B cell (primary cell): ENCODE results near the gene HSH2D. TPM values are rescaled to one million over a fixed set of nuclear protein-coding genes. Genes with fewer than 3 reads are reported as not detected.

Source experiments
- ATAC-seq: fragments of 200-7000 bp; cut with Tn5 transposase; one replicate; pipeline ENCODE4 v1.10.0; 2021; ENCODE audit warnings: low read depth, mild to moderate bottlenecking, moderate number of reproducible peaks, moderate library complexity
- CTCF ChIA-PET: fragments of 350-600 bp; sonication (Branson Sonifier 250); formaldehyde crosslinking; loops from one replicate; lab custom pipeline; 2021; ENCODE audit warnings: antibody characterized with exemption, inconsistent platforms; lab: Charles Lee
- POLR2A ChIA-PET: fragments of 350-600 bp; sonication (Branson Sonifier 250); formaldehyde crosslinking; loops from one replicate; lab custom pipeline; 2021; ENCODE audit warnings: antibody characterized with exemption; lab: Charles Lee
- DNase-seq: peaks from one replicate; pipeline ENCODE4 v3.0.0; 2013
- H2AFZ ChIP-seq: 2 replicates; pipeline ENCODE4 v1.6.1; 2012; ENCODE audit warnings: mild to moderate bottlenecking, low read depth, low read length; ENCODE audit not compliant: insufficient read depth, poor library complexity, severe bottlenecking
- H3K27ac ChIP-seq, 2 donors: 1 replicate in 1 of 2; 2 replicates in 1 of 2; pipeline ENCODE4 v1.5.1; 2012 to 2013; ENCODE audit warnings: low read length in 2 of 2, mild to moderate bottlenecking in 2 of 2, moderate library complexity in 1 of 2
- H3K27me3 ChIP-seq, 4 experiments: fragments of 200-600 bp in 1 of 4; sonication (generic) in 1 of 4; replicated peaks in 1 of 4; 1 replicate in 2 of 4; 2 replicates in 2 of 4; pipeline versions ENCODE4 v1.6.1 to v1.7.0; 2013 to 2016; ENCODE audit warnings: low read length in 3 of 4, mild to moderate bottlenecking in 2 of 4, mixed read lengths in 1 of 4, moderate library complexity in 1 of 4; ENCODE audit not compliant: insufficient read depth in 4 of 4, control insufficient read depth in 3 of 4; ENCODE audit errors: control extremely low read depth in 1 of 4
- H3K36me3 ChIP-seq, 2 experiments: replicated peaks in 1 of 2; 1 replicate in 1 of 2; 2 replicates in 1 of 2; pipeline versions ENCODE4 v1.6.1 to v1.7.1; 2013; ENCODE audit warnings: low read length in 1 of 2; ENCODE audit not compliant: insufficient read depth in 2 of 2, control insufficient read depth in 1 of 2; ENCODE audit errors: control extremely low read depth in 1 of 2, extremely low read depth in 1 of 2
- H3K4me1 ChIP-seq, 2 donors: fragments of 200-600 bp in 1 of 2; sonication (generic) in 1 of 2; 1 replicate in 1 of 2; 2 replicates in 1 of 2; pipeline versions ENCODE4 v1.5.1 to v1.6.1; 2013 to 2017; ENCODE audit warnings: low read length in 2 of 2; ENCODE audit not compliant: control insufficient read depth in 2 of 2, insufficient read depth in 2 of 2
- H3K4me2 ChIP-seq: replicated peaks from 2 replicates; pipeline ENCODE3; 2012; ENCODE audit warnings: mild to moderate bottlenecking, low read depth, low read length; ENCODE audit not compliant: poor library complexity, severe bottlenecking
- H3K4me3 ChIP-seq, 5 experiments: fragments of 200-600 bp in 1 of 5; sonication (generic) in 1 of 5; 1 replicate in 3 of 5; 2 replicates in 2 of 5; pipeline versions ENCODE4 v1.5.1 to v1.7.0; 2011 to 2016; ENCODE audit warnings: low read length in 4 of 5, mild to moderate bottlenecking in 4 of 5, low read depth in 2 of 5, control low read depth in 1 of 5, moderate library complexity in 1 of 5; ENCODE audit not compliant: insufficient read depth in 1 of 5; ENCODE audit errors: control extremely low read depth in 1 of 5, extremely low read depth in 1 of 5
- H3K79me2 ChIP-seq: fragments of 200-600 bp; sonication (generic); one replicate; pipeline ENCODE4 v1.6.0; 2016; ENCODE audit warnings: low read length; ENCODE audit not compliant: control insufficient read depth, insufficient read depth
- H3K9ac ChIP-seq: fragments of 200-600 bp; sonication (generic); 2 replicates; pipeline ENCODE4 v1.6.1; 2017; ENCODE audit warnings: mild to moderate bottlenecking, low read length, moderate library complexity
- H3K9me3 ChIP-seq, 3 donors: one replicate each; pipeline versions ENCODE4 v1.6.1 to v1.7.1; 2013; ENCODE audit warnings: low read length in 2 of 3; ENCODE audit not compliant: control insufficient read depth in 2 of 3, insufficient read depth in 1 of 3; ENCODE audit errors: control extremely low read depth in 1 of 3
- H4K20me1 ChIP-seq: 2 replicates; pipeline ENCODE4 v1.6.0; 2012; ENCODE audit warnings: mild to moderate bottlenecking, low read length; ENCODE audit not compliant: insufficient read depth, control insufficient read depth, poor library complexity, severe bottlenecking
- H3K27ac Mint-ChIP-seq: one replicate; pipeline ENCODE4 v1.8.0; 2021; ENCODE audit warnings: mixed read lengths
- H3K27me3 Mint-ChIP-seq: one replicate; pipeline ENCODE4 v1.8.0; 2021; ENCODE audit warnings: mixed read lengths
- H3K4me1 Mint-ChIP-seq: one replicate; pipeline ENCODE4 v1.8.0; 2021; ENCODE audit warnings: mixed read lengths
- H3K4me3 Mint-ChIP-seq: one replicate; pipeline ENCODE4 v1.8.0; 2021; ENCODE audit warnings: mixed read lengths
- H3K9me3 Mint-ChIP-seq: one replicate; pipeline ENCODE4 v1.8.0; 2022; ENCODE audit warnings: mixed read lengths; ENCODE audit not compliant: insufficient read depth
- EZH2 ChIP-seq: IDR thresholded peaks from 2 replicates; pipeline ENCODE4 v1.6.1; 2012; ENCODE audit warnings: borderline replicate concordance, low read depth, mild to moderate bottlenecking, moderate library complexity, low read length; ENCODE audit not compliant: insufficient read depth, poor library complexity, severe bottlenecking
- WGBS: methylation state at CpG from one replicate; pipeline ENCODE4 v1.1.5; 2013; ENCODE audit warnings: missing lambda C conversion rate; ENCODE audit not compliant: insufficient coverage; 5-methylcytosine and 5-hydroxymethylcytosine counted together
- intact Hi-C: fragments of 100-400 bp; cut with micrococcal nuclease; formaldehyde crosslinking; loops from one replicate; pipeline ENCODE4 v1.10.0; 2022
- polyA plus RNA-seq: library from polyadenylated mRNA; depleted of rRNA; stranded (reverse); fragments of >200 nt; gene quantifications from 2 replicates; pipeline ENCODE4 v1.2.3, GENCODE V29; 2012
- total RNA-seq, 2 donors: library from RNA; stranded (reverse); fragments of 120-200 nt in 1 of 2; gene quantifications; 1 replicate in 1 of 2; 2 replicates in 1 of 2; pipeline versions ENCODE4 v1.2.3 to v1.2.4, GENCODE V29; 2013 to 2022
- TF ChIP-seq, protein P1 (sequence below): fragments of 200-600 bp; IDR thresholded peaks from one replicate; pipeline ENCODE4 v1.8.0; 2022; ENCODE audit warnings: antibody characterized with exemption, mild to moderate bottlenecking

The HSH2D gene
- total and polyA plus RNA-seq, 2 donors (not counting 1 experiment from before 2014, with no cell fraction given) = 259 to 299 TPM

DNA sequence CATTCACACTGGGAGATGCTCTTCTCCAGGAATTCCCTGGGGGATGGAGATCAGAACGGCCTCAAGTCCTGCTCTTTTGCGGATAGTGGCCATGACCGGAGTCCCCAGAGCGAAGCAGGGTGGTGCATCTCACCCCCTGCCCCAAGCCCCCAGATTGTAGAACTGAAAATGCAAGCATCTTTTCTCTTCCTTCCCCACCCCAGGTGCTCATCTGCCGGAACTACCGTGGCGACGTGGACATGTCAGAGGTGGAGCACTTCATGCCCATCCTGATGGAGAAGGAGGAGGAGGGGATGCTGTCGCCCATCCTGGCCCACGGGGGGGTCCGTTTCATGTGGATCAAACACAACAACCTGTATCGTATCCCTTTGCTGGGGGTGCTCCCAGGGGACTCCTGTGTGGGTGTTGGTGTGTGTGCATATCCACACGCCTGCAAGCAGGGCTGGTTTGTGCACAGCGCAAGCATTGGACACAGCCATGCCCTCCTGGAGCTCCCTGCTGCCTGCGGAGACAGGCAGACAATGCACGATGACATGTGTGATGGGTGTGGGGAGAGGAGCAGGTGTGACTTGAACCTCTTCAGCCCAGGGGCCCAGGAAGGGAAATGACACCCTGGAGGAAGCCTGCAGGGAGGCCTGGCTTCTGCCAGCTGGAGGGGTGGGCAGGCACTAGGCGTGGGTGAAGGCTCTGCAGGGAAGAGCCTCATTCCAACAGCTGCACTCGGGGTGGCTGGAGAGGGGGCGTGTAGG is 59.9 kb downstream of the HSH2D start:
- ChIA-PET CTCF (no interaction called here), POLR2A (no interaction called here)
- Histone ChIP-seq H3K4me2 (peak overlapping the region; percentile 0), H3K9ac (no peak overlapping the region), H3K4me3 (no peak overlapping the region), H3K4me1 (peaks cover 8 to 28% of the 10 kb centered on the region in 2 donors), H3K27ac (no peak overlapping the region), H2AFZ (no peak overlapping the region), H3K36me3 (peaks cover 0 to 63% of the 10 kb centered on the region in 2 experiments), H3K79me2 (peaks cover 70% of the 10 kb centered on the region), H3K27me3 (no peaks in the 10 kb centered on the region), H3K9me3 (no peaks in the 10 kb centered on the region), H4K20me1 (peaks cover 53% of the 10 kb centered on the region)
- no peaks in the 10 kb centered on the region for H3K9me3 Mint-ChIP-seq
- 83% methylated on average over 11 of the region's 19 CpGs for WGBS
- H3K4me3 Mint-ChIP-seq = no peak overlapping the region
- DNase-seq = no peak
- intact Hi-C loops = no loop called here
- TF ChIP-seq EZH2 = no peak
- TF ChIP-seq, protein P1, sequence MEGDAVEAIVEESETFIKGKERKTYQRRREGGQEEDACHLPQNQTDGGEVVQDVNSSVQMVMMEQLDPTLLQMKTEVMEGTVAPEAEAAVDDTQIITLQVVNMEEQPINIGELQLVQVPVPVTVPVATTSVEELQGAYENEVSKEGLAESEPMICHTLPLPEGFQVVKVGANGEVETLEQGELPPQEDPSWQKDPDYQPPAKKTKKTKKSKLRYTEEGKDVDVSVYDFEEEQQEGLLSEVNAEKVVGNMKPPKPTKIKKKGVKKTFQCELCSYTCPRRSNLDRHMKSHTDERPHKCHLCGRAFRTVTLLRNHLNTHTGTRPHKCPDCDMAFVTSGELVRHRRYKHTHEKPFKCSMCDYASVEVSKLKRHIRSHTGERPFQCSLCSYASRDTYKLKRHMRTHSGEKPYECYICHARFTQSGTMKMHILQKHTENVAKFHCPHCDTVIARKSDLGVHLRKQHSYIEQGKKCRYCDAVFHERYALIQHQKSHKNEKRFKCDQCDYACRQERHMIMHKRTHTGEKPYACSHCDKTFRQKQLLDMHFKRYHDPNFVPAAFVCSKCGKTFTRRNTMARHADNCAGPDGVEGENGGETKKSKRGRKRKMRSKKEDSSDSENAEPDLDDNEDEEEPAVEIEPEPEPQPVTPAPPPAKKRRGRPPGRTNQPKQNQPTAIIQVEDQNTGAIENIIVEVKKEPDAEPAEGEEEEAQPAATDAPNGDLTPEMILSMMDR = no peak
- H3K27me3 Mint-ChIP-seq = no peaks in the 10 kb centered on the region
- H3K4me1 Mint-ChIP-seq = peaks cover 35% of the 10 kb centered on the region
- ATAC-seq = no peak
- H3K27ac Mint-ChIP-seq = peak overlapping the region; percentile 59

- ATAC-seq (no peak), DNase-seq (no peak)
- H3K4me3 Mint-ChIP-seq = no peak overlapping the region
- H3K27ac Mint-ChIP-seq = no peak overlapping the region
- no peak overlapping the region for H2AFZ ChIP-seq
- TF ChIP-seq EZH2 = no peak
- TF ChIP-seq, protein P1 = no peak
- ChIA-PET POLR2A (no interaction called here), CTCF (no interaction called here)
- H3K4me3 ChIP-seq = no peak overlapping the region
- H4K20me1 ChIP-seq = peaks cover 51% of the 10 kb centered on the region
- H3K79me2 ChIP-seq = peaks cover 67% of the 10 kb centered on the region
- peaks cover 30% of the 10 kb centered on the region for H3K4me1 Mint-ChIP-seq
- H3K36me3 ChIP-seq = peaks cover 0 to 68% of the 10 kb centered on the region in 2 experiments
- no peaks in the 10 kb centered on the region for H3K9me3 ChIP-seq
- H3K27me3 ChIP-seq = no peaks in the 10 kb centered on the region
- intact Hi-C loops = no loop called here
- H3K9me3 Mint-ChIP-seq = no peaks in the 10 kb centered on the region
- peaks cover 3 to 23% of the 10 kb centered on the region in 2 donors for H3K4me1 ChIP-seq
- no peak overlapping the region for H3K9ac ChIP-seq
- 100% methylated on average over 3 of the region's 5 CpGs for WGBS
- H3K27ac ChIP-seq = no peak overlapping the region
- no peak overlapping the region for H3K4me2 ChIP-seq
- no peaks in the 10 kb centered on the region for H3K27me3 Mint-ChIP-seq
These were observed 60.5 kb downstream of the HSH2D start for GRCh38 chr19:16204005-16204294.
